AG04450 (cell line): ENCODE results near the gene MTUS2. TPM values are rescaled to one million over a fixed set of nuclear protein-coding genes. Genes with fewer than 3 reads are reported as not detected.

Experiments used
- CTCF ChIA-PET: fragments of 300-600, 350-600 bp; formaldehyde crosslinking; extraction: SDS; loops from one replicate; lab custom pipeline; 2022; ENCODE audit warnings: antibody characterized with exemption, inconsistent platforms; lab: Charles Lee
- POLR2A ChIA-PET: fragments of 350-600 bp; formaldehyde crosslinking; extraction: SDS; loops from one replicate; lab custom pipeline; 2021; ENCODE audit warnings: antibody characterized with exemption, inconsistent platforms; lab: Yijun Ruan, JAX
- DNase-seq: peaks from one replicate; pipeline ENCODE4 v3.0.0-alpha.2; 2011; ENCODE audit warnings: low read depth, low spot score
- H3K27ac ChIP-seq: one replicate; pipeline ENCODE4 v1.5.1; 2012; ENCODE audit warnings: low read depth, low read length, control low read depth
- H3K27me3 ChIP-seq: one replicate; pipeline ENCODE4 v1.6.0; 2012; ENCODE audit warnings: low read length; ENCODE audit not compliant: control insufficient read depth, insufficient read depth
- H3K4me3 ChIP-seq: 2 replicates; pipeline ENCODE4 v1.5.1; 2011; ENCODE audit warnings: mild to moderate bottlenecking, low read depth, low read length, control low read depth
- H3K9me3 ChIP-seq: 2 replicates; pipeline ENCODE4 v1.5.1; 2012; ENCODE audit warnings: low read length; ENCODE audit not compliant: control insufficient read depth, insufficient read depth
- CTCF ChIP-seq: IDR thresholded peaks from 2 replicates; pipeline ENCODE4 v1.5.1; 2011; ENCODE audit warnings: low read depth, low read length, control low read depth, inconsistent platforms
- polyA plus RNA-seq: library from polyadenylated mRNA; depleted of rRNA; stranded (reverse); fragments of >200 nt; gene quantifications from 2 replicates; pipeline ENCODE4 v1.2.3, GENCODE V29; 2011

Gene MTUS2
- polyA plus RNA-seq, 1 experiment = 0.02 TPM

- H3K27me3 ChIP-seq = peaks cover 8% of the 10 kb centered on the region
- no peak overlapping the region for H3K4me3 ChIP-seq
- no peak for TF ChIP-seq CTCF
- H3K9me3 ChIP-seq = no peaks in the 10 kb centered on the region
- peak; percentile 72 for DNase-seq
- ChIA-PET POLR2A (interaction anchor here (0.9 kb wide), 1 partner anchor 22 kb away, joined by 5 read pairs; no protein-coding TSS in a partner anchor), CTCF (interaction anchor here (1.2 kb wide), 1 partner anchor 233 kb away, joined by 4 read pairs; no protein-coding TSS in a partner anchor)
- no peak overlapping the region for H3K27ac ChIP-seq
Measured at GRCh38 chr13:29474991-29475390, 654.9 kb downstream of the MTUS2 start.

- POLR2A ChIA-PET = no interaction called here
- Histone ChIP-seq H3K4me3 (no peak overlapping the region), H3K9me3 (no peaks in the 10 kb centered on the region), H3K27ac (no peak overlapping the region), H3K27me3 (peaks cover 8% of the 10 kb centered on the region)
- TF ChIP-seq CTCF = no peak
- CTCF ChIA-PET = no interaction called here
- DNase-seq = no peak
Measured at GRCh38 chr13:29476046-29476445, 655.9 kb downstream of the MTUS2 start.

GRCh38 chr13:29479716-29480492, 659.8 kb downstream of the MTUS2 start:
- Histone ChIP-seq H3K9me3 (no peaks in the 10 kb centered on the region), H3K4me3 (no peak overlapping the region), H3K27ac (no peak overlapping the region), H3K27me3 (peaks cover 21% of the 10 kb centered on the region)
- ChIA-PET POLR2A (no interaction called here), CTCF (interaction anchor here (1.0 kb wide), 1 partner anchor 8 kb away, joined by 3 read pairs; no protein-coding TSS in a partner anchor)
- no peak for TF ChIP-seq CTCF
- no peak for DNase-seq

- Histone ChIP-seq H3K27ac (no peak overlapping the region), H3K9me3 (no peaks in the 10 kb centered on the region), H3K4me3 (no peak overlapping the region), H3K27me3 (peaks cover 28% of the 10 kb centered on the region)
- ChIA-PET CTCF (interaction anchor here (1.0 kb wide), 1 partner anchor 9 kb away, joined by 3 read pairs; no protein-coding TSS in a partner anchor), POLR2A (no interaction called here)
- TF ChIP-seq CTCF = no peak
- no peak for DNase-seq
Measured at GRCh38 chr13:29480893-29481525, 660.9 kb downstream of the MTUS2 start.

GRCh38 chr13:29481603-29482002, 661.5 kb downstream of the MTUS2 start:
- no peak for TF ChIP-seq CTCF
- ChIA-PET CTCF (no interaction called here), POLR2A (no interaction called here)
- peaks cover 32% of the 10 kb centered on the region for H3K27me3 ChIP-seq
- no peak for DNase-seq
- H3K27ac ChIP-seq = no peak overlapping the region
- H3K4me3 ChIP-seq = no peak overlapping the region
- H3K9me3 ChIP-seq = no peaks in the 10 kb centered on the region
